IgD-negative memory B cell (primary cell): ENCODE results near the gene CA12. TPM values are rescaled to one million over a fixed set of nuclear protein-coding genes. Genes with fewer than 3 reads are reported as not detected.
"Not testable (repeated sequence)": the region's sequence is repeated elsewhere in the genome, so short reads cannot be mapped to it uniquely, and the experiment has no call there.

Source experiments
- H3K27ac Mint-ChIP-seq, 3 donors: one replicate each; pipeline ENCODE4 v1.8.0; 2020 to 2022; ENCODE audit warnings: mild to moderate bottlenecking in 3 of 3, mixed read lengths in 3 of 3, moderate library complexity in 1 of 3
- H3K27me3 Mint-ChIP-seq: one replicate; pipeline ENCODE4 v1.8.0; 2021; ENCODE audit warnings: mixed read lengths
- H3K36me3 Mint-ChIP-seq: one replicate; pipeline ENCODE4 v1.8.0; 2020; ENCODE audit warnings: mild to moderate bottlenecking, mixed read lengths
- H3K4me1 Mint-ChIP-seq, 3 donors: one replicate each; pipeline ENCODE4 v1.8.0; 2020 to 2022; ENCODE audit warnings: mixed read lengths in 3 of 3, mild to moderate bottlenecking in 1 of 3
- H3K4me3 Mint-ChIP-seq, 4 donors: one replicate each; pipeline ENCODE4 v1.8.0; 2020 to 2022; ENCODE audit warnings: mild to moderate bottlenecking in 4 of 4, mixed read lengths in 4 of 4, moderate library complexity in 3 of 4
- H3K9me3 Mint-ChIP-seq, 3 donors: one replicate each; pipeline ENCODE4 v1.8.0; 2020 to 2021; ENCODE audit warnings: mixed read lengths in 3 of 3, mild to moderate bottlenecking in 1 of 3
- polyA plus RNA-seq: library from polyadenylated mRNA; unstranded; fragments of 300-500 nt; fragmentation: Illumina TruSeq; gene quantifications from one replicate; pipeline ENCODE4 v1.2.3, GENCODE V29; 2021

Gene CA12
- not detected for polyA plus RNA-seq

DNA sequence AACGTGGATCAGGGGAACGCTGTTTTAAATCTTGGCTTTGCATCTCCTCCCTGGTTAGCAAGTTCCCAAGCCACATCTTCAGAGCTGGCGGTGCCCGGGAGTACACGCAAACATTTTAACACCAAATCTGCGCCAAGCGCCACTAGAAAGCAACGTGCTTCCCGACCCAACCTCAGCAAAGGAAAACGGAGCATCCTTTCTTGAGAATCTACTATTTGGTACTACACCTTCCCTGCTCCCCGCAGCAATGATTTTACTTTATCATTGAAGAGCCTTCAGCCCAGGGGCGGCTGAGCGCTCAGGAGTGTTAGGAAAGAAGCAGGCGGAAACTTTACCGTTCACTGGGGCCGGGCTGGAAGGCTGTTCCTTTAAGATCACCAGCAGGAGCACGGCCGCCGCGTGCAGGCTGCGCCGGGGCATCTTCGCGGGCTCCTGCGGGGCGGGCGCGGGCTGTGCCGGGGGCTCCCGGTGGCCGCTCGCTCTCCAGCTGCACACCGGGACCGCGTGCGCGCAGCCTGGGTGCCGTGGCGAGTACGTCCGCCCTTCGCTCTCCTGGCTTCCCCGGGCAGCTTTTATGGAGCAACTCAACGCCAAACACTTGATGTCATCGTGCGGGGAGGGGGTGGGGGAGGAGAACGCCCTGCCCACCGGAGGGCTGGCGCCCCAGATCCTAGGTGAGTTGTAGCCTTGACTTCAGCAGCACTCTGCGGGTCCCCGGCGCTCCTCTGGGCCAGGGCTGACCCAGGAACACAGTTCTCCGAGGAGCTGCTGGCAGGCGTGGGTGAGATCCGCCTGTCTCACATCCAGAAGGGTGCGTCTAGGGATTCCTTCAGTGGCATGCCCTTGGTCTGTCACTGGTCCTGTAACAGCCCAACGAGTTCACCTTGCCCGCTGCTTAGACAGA lies at the start of gene CA12:
CA12 (minus strand) TSS at position 546 of the 904 bp plus-strand sequence; CDS start at position 420, 126 bp downstream.
- peaks cover 0 to 5% (median 3%) of the 10 kb centered on the region in 3 donors for H3K9me3 Mint-ChIP-seq
- peak within 1 kb of the TSS in 1 of 3 donors; percentile 50 for H3K27ac Mint-ChIP-seq
- peak within 1 kb of the TSS in 3 of 4 donors; percentile 57 to 83 (median 57) for H3K4me3 Mint-ChIP-seq
- H3K36me3 Mint-ChIP-seq, result peaks cover 3% of the 10 kb centered on the region
- H3K4me1 Mint-ChIP-seq, result peaks cover 3 to 10% (median 9%) of the 10 kb centered on the region in 3 donors
- peaks cover 38% of the 10 kb centered on the region for H3K27me3 Mint-ChIP-seq

DNA sequence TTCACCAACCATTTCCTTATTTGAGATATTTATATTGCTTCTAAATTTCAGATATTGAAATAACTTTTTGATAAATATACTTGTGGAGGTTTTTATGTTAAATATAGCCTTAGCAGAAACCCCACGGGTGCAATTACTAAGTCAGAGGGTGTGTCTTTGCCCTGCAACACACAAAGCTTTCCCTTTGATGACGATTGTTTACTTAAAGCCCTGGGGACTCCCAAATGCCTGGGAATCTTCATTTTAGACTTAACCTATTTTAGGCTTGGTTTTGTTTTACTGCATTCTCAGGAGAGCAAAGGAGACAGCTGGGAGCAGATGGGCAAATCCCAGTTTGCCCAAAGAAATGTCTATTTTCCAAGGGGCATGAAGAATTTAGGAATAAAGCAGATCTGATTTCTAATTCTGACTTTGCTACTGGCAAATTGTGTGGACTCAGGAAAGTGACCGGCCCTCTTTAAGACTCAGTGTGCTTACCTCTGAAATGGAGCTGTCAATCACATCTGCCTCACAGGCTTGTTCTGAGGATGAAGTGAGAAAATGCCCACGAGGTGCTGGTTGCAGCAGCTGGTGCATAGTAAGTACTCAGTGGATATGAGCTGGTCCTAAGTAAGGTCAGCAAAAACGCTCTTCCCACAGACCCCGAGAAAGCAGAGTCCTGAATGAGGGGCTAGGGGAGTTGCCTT lies 49.3 kb upstream of the CA12 start:
- H3K36me3 Mint-ChIP-seq, result peaks cover 3% of the 10 kb centered on the region
- peaks cover 0 to 3% (median 1%) of the 10 kb centered on the region in 3 donors for H3K4me1 Mint-ChIP-seq
- peaks cover 0 to 4% (median 2%) of the 10 kb centered on the region in 3 donors for H3K9me3 Mint-ChIP-seq
- peaks cover 8% of the 10 kb centered on the region for H3K27me3 Mint-ChIP-seq
- no peak overlapping the region for H3K27ac Mint-ChIP-seq
- no peak overlapping the region for H3K4me3 Mint-ChIP-seq

DNA sequence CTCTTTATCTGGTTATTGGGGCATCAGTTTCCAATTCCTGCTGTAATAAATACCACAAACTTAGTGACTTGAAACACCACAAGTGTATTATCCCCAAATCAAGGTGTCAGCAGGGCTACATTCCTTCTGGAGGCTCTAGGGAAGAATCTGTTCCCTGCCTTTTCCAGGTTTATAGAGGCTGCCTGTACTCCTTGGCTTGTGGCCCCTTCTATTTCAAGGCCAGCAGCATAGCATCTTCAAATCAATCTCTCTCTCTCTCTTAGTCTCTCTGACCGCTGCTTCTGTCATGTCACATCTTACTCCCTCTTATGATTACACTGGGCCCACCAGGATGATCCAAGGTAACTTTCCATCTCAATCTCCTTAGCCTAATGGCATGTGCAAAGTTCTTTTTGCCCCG lies 44.9 kb upstream of the CA12 start:
- peaks cover 0 to 4% (median 2%) of the 10 kb centered on the region in 3 donors for H3K9me3 Mint-ChIP-seq
- H3K4me3 Mint-ChIP-seq, result no peak overlapping the region
- peaks cover 3% of the 10 kb centered on the region for H3K27me3 Mint-ChIP-seq
- peaks cover 2% of the 10 kb centered on the region for H3K36me3 Mint-ChIP-seq
- H3K4me1 Mint-ChIP-seq, result no peaks in the 10 kb centered on the region
- no peak overlapping the region for H3K27ac Mint-ChIP-seq

DNA sequence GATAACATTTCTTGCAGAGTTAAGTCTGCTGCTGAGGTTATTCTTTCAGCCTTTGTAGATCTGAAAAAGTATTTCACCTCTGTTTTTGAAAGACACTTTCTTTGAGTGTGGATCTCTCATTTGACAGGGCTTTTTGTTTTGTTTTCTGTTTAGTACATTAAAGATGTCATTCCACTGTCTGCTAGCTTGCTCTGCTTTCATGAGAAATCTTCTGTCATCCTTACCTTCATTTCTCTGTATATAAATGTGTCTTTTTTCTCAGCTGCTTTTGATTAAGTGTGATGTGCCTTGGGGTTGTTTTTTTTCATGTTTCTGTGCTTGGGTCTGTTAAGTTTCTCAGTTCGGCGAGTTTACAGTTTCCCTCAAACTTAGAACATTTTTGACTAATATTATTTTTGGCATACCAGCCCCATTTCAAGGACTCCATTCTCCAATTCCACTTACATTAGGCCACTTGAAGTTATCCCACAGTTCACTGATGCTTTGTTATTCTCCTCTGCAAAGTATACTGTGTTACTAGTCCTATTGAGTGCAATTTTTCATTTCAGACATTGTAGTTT lies 43.9 kb upstream of the CA12 start:
- no peak overlapping the region for H3K4me3 Mint-ChIP-seq
- H3K9me3 Mint-ChIP-seq, result peaks cover 0 to 4% (median 2%) of the 10 kb centered on the region in 3 donors
- H3K4me1 Mint-ChIP-seq, result no peaks in the 10 kb centered on the region
- no peak overlapping the region for H3K27ac Mint-ChIP-seq
- H3K36me3 Mint-ChIP-seq, result peaks cover 2% of the 10 kb centered on the region
- peaks cover 3% of the 10 kb centered on the region for H3K27me3 Mint-ChIP-seq

DNA sequence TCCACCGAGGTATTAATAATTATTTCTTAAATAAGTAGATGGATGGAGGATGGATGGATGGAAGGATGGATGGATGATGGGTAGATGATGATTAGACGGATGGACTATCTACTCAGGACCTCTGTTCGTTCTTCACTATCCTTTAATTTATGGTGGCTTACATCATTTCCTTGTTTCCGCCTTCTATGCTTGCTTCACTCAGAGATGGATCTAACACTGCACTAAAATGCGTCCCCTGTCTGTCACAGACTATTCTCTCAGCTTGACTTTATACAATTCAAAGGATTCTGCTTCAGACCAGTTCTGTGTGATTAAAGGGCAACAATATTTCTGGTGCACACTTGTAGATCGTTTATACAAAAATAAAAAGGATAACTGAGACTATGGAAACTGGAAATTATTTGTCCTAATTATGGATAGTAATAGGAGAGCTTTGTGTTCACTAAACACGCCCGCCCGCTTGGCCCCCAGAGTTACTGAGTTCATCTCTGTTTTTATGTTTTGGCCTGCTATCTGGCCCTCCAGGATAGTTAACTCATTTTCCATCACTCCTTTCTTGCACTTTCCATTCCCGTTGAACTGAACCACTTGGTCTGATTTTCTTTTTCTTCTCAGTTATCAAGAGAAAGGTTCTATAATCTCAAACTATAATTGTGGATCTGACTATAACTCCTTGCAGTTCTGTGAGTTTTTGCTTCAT lies 41.4 kb upstream of the CA12 start:
- Mint-ChIP-seq H3K9me3 (peaks cover 0 to 4% (median 2%) of the 10 kb centered on the region in 3 donors), H3K4me3 (no peak overlapping the region), H3K27me3 (peaks cover 3% of the 10 kb centered on the region), H3K27ac (no peak overlapping the region), H3K4me1 (no peaks in the 10 kb centered on the region), H3K36me3 (no peaks in the 10 kb centered on the region)

DNA sequence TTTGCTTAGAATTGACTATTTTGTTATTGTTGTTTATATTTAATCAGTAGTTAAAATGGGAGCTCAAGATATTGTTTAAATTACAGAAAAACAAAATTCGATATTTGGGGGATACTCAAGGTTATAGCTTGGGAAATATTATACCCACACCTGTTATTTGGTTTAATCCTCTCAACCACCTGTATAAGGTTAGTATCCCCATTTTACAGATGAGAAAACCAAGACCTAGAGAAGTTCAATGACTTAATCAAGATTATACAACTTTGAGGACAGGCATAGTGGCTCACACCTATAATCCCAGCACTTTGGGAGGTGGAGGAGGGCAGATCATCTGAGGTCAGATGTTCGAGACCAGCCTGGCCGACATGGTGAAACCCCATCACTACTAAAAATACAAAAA lies 39.8 kb upstream of the CA12 start:
- Mint-ChIP-seq H3K27me3 (no peaks in the 10 kb centered on the region), H3K27ac (no peak overlapping the region), H3K4me1 (no peaks in the 10 kb centered on the region), H3K9me3 (no peaks in the 10 kb centered on the region), H3K4me3 (no peak overlapping the region), H3K36me3 (no peaks in the 10 kb centered on the region)

DNA sequence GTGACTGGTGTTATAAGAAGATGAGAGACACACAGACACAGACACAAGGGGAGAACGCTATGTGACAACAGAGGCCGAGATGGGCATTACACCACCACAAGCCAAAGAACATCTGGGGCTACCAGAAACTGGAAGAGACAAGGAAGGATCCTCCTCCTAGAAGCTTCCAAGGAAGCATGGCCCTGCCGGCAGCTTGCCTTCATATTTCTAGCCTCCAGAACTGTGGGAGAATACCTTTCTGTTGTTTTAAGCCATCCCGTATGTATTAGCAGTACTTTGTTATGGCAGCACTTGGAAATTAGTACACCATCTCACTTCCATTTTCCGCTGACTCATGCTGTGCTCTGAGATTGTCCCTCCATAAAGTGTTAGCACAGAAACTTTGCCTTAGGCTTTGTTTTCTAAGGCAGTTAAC lies 38.7 kb upstream of the CA12 start:
- Mint-ChIP-seq H3K9me3 (no peaks in the 10 kb centered on the region), H3K4me1 (no peaks in the 10 kb centered on the region), H3K27ac (no peak overlapping the region), H3K36me3 (no peaks in the 10 kb centered on the region), H3K27me3 (no peaks in the 10 kb centered on the region), H3K4me3 (no peak overlapping the region)

DNA sequence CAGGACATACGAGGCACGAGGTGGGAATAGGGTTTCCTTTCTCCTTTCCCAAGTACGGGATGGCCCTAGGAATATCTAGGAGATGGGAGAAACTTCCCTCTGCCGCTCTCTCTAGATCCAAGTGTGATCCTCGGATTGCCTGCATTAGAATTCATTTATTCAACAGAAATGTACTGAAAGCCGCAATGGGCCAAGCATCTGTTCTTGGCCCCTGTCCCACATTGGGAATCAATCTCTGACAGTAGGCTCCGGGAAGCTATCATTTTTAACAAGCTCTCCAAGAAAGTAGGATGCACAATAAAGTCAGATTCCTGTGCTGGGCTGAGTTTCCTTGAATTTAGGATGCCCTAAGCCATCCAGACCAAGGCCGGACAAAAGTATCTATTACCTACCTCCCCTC lies 37.2 kb upstream of the CA12 start:
- H3K27ac Mint-ChIP-seq, result no peak overlapping the region
- H3K36me3 Mint-ChIP-seq, result no peaks in the 10 kb centered on the region
- no peaks in the 10 kb centered on the region for H3K4me1 Mint-ChIP-seq
- H3K9me3 Mint-ChIP-seq, result no peaks in the 10 kb centered on the region
- H3K27me3 Mint-ChIP-seq, result no peaks in the 10 kb centered on the region
- no peak overlapping the region for H3K4me3 Mint-ChIP-seq

DNA sequence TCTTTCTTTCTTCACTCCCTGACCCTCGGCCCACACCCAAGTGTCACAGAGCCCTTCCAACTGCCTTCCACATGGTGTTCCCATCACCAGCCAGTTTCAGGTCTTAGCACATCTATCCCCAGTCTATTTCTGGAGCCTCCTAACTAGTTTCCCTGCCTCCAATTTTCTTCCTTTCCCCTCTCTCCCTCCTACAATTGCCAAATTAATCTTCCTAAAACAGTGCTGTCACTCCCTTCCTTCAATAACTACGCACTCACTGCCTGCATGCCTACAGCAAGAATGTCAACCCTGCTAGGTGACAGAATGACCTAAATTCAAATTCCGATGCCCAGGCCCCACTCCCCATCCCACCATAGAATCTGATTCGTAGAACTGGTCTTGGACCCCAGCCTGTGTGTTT lies 36.1 kb upstream of the CA12 start:
- Mint-ChIP-seq H3K27ac (no peak overlapping the region), H3K4me1 (no peaks in the 10 kb centered on the region), H3K27me3 (no peaks in the 10 kb centered on the region), H3K4me3 (no peak overlapping the region), H3K9me3 (no peaks in the 10 kb centered on the region), H3K36me3 (no peaks in the 10 kb centered on the region)

DNA sequence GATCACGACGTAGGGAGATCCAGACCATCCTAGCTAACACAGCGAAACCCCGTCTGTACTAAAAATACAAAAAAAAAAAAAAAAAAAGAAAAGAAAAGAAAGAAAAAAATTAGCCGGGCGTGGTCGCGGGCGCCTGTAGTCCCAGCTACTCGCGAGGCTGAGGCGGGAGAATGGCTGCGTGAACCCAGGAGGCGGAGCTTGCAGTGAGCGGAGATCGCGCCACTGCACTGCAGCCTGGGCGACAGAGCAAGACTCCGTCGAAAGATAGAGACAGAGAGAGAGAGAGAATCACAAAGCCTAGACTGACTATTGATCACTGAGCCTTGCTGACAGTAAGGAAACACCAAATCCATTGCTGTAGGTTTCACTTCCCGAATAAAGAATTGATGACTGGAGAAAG lies 35.6 kb upstream of the CA12 start:
- H3K27me3 Mint-ChIP-seq, H3K27ac Mint-ChIP-seq: not testable (repeated sequence)

DNA sequence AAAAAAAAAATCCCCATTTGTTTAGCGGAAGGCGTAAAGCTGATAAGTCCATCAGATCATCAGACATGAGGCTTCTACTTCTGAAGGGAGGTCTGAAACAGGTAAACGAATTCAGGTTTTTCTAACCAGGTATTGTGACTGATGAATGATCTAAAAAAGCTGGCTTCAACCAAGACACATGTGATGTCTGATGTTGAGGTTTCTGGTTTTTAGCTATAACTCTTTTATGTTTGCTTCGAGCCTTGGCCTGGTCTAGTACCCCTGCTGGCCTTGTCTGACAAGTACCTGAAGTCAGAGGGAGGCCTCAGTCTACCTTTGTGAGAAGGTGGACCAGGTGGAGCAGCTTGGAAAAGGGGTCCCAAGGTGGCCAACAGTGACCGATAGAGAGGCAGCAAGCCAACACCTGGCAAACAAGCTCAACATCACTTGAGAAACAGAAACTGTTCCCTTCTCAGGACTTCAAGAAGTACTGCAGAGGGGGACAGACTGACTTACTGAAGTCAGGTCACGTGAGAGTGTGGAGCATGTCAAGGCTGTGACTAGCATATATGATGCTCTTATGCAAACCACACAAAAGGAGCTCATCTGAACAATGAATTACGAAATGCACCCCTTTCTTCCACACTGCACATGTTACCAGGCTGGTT lies 33.0 kb upstream of the CA12 start:
- no peaks in the 10 kb centered on the region for H3K9me3 Mint-ChIP-seq
- H3K4me1 Mint-ChIP-seq, result no peaks in the 10 kb centered on the region
- peaks cover 6% of the 10 kb centered on the region for H3K27me3 Mint-ChIP-seq
- no peak overlapping the region for H3K4me3 Mint-ChIP-seq
- no peak overlapping the region for H3K27ac Mint-ChIP-seq
- H3K36me3 Mint-ChIP-seq, result peaks cover 2% of the 10 kb centered on the region

More for the DNA sequence above, 35.6 kb upstream of the CA12 start:
- not testable (repeated sequence) for H3K9me3 Mint-ChIP-seq, H3K36me3 Mint-ChIP-seq, H3K4me1 Mint-ChIP-seq, H3K4me3 Mint-ChIP-seq

DNA sequence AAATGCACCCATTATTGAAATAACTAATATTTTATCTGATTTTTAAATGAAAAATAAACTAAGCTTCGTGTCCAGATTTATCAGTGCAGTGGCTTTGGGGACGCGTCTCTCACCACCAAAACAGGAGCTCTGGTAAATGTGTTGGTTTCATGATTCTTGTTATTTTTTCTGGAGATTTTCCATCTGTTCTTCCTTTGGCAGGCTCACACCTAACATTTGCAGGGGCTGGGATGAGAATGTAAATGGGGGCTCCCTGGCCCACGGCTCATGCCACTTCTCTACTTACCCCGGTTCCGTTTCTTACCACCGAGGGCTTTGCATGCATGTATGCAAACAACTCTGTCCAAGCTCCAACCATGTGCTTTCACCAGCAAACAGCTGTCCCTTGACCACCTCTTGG lies 30.9 kb upstream of the CA12 start:
- Mint-ChIP-seq H3K36me3 (peaks cover 2% of the 10 kb centered on the region), H3K4me3 (no peak overlapping the region), H3K4me1 (no peaks in the 10 kb centered on the region), H3K27ac (no peak overlapping the region), H3K9me3 (no peaks in the 10 kb centered on the region), H3K27me3 (peaks cover 6% of the 10 kb centered on the region)

DNA sequence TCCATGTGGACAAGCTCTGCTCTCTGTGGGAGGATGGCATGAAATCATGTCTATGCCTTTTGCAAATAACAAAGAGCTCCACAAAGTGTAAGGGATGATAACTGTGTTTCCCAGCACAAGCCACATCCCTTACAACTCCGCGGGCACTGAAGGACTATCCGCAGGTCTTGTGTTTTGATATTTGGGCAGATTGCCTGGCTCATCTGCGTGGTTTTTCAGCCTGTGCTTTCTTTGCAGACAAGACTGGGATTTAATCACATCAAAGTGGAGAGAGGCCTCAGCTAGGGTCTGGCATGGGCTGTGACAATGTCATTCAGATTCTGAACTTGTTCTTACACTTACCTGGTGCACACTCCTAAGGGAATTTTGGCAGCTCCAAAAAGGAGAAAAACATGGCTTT lies 30.2 kb upstream of the CA12 start:
- no peak overlapping the region for H3K27ac Mint-ChIP-seq
- peaks cover 2% of the 10 kb centered on the region for H3K36me3 Mint-ChIP-seq
- H3K27me3 Mint-ChIP-seq, result peaks cover 6% of the 10 kb centered on the region
- no peak overlapping the region for H3K4me3 Mint-ChIP-seq
- no peaks in the 10 kb centered on the region for H3K9me3 Mint-ChIP-seq
- H3K4me1 Mint-ChIP-seq, result no peaks in the 10 kb centered on the region

DNA sequence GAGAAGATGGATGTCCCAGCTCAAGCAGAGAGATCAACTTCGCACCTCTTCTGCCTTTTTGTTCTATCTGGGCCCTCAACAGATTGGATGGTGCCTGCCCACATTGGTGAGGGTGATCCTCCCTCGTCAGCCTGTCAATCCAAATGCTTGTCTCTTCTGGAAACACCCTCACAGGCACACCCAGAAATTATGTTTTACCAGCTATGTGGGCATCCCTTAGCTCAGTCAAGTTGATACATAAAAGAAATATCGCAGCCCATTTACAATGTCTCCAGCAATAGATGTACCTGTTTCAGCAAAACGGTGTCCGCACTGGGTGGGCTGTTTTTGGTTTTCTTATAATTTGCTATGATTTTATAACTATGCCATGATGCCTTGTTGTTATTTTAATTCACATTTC lies 27.5 kb upstream of the CA12 start:
- Mint-ChIP-seq H3K9me3 (no peaks in the 10 kb centered on the region), H3K4me1 (peaks cover 2 to 5% (median 4%) of the 10 kb centered on the region in 3 donors), H3K4me3 (no peak overlapping the region), H3K27ac (no peak overlapping the region), H3K36me3 (peaks cover 2% of the 10 kb centered on the region), H3K27me3 (peaks cover 11% of the 10 kb centered on the region)
